H1 (cell line): ENCODE measurements around the gene LAMC3.

ENCODE experiments used
- KDM4A ChIP-seq: IDR thresholded peaks from one replicate; pipeline ENCODE4 v1.7.1; 2012; ENCODE audit warnings: low read depth, mild to moderate bottlenecking, moderate library complexity, low read length, inconsistent platforms; ENCODE audit not compliant: severe bottlenecking
- POLR2A ChIP-seq, 2 experiments: IDR thresholded peaks; 1 replicate in 1 of 2; 2 replicates in 1 of 2; pipeline ENCODE4 v1.6.1; 2011; ENCODE audit warnings: low read depth in 2 of 2, low read length in 2 of 2, mild to moderate bottlenecking in 2 of 2; ENCODE audit errors: control extremely low read depth in 1 of 2
- TAF1 ChIP-seq: IDR thresholded peaks from 2 replicates; pipeline ENCODE4 v1.6.1; 2011; ENCODE audit warnings: mild to moderate bottlenecking, low read depth, low read length
- USF2 ChIP-seq: IDR thresholded peaks from 2 replicates; pipeline ENCODE4 v1.6.1; 2011; ENCODE audit warnings: low read length, improper control_type of control experiment
- ZNF274 ChIP-seq: IDR thresholded peaks from 2 replicates; pipeline ENCODE4 v1.7.0; 2012; ENCODE audit warnings: low read length, borderline replicate concordance; ENCODE audit errors: extremely low read depth

GRCh38 chr9:131087354-131087893 lies 78.5 kb downstream of the LAMC3 start:
- TF ChIP-seq KDM4A (no peak), POLR2A (IDR thresholded peaks at IDR 0.05; ENCODE audit: control extremely low read depth in 1 of 2, low read depth in 2 of 2, low read length in 2 of 2) (no peak), TAF1 (no peak), USF2 (no peak), ZNF274 (no peak)
